Breast epithelium (tissue), 3 donors: ENCODE data around the gene NAA80.

ENCODE experiments used
- CTCF ChIP-seq, 3 donors: fragments of 450-650 bp; IDR thresholded peaks; one replicate each; pipeline ENCODE4 v1.5.1; 2016 to 2017; ENCODE audit warnings: antibody characterized with exemption in 3 of 3, mild to moderate bottlenecking in 3 of 3, moderate library complexity in 3 of 3
- POLR2A ChIP-seq: fragments of 450-650 bp; IDR thresholded peaks from one replicate; pipeline ENCODE4 v1.6.1; 2016; ENCODE audit warnings: antibody characterized with exemption, mild to moderate bottlenecking, moderate library complexity

- TF ChIP-seq POLR2A: no peak
- TF ChIP-seq CTCF (IDR thresholded peaks at IDR 0.05): no peak
Measured at GRCh38 chr3:50322386-50323091, 23.3 kb upstream of the NAA80 start, which contains the start of gene HYAL2.
